GM12801 (cell line): ENCODE results near the gene IGF1R.

Experiments
- CTCF ChIP-seq: IDR thresholded peaks from one replicate; pipeline ENCODE4 v1.5.1; 2011; ENCODE audit warnings: control low read depth; ENCODE audit not compliant: insufficient read length; ENCODE audit errors: extremely low read depth

IGF1R gene

GRCh38 chr15:98677345-98678059 is 29.2 kb downstream of the IGF1R start:
- no peak for TF ChIP-seq CTCF

DNA sequence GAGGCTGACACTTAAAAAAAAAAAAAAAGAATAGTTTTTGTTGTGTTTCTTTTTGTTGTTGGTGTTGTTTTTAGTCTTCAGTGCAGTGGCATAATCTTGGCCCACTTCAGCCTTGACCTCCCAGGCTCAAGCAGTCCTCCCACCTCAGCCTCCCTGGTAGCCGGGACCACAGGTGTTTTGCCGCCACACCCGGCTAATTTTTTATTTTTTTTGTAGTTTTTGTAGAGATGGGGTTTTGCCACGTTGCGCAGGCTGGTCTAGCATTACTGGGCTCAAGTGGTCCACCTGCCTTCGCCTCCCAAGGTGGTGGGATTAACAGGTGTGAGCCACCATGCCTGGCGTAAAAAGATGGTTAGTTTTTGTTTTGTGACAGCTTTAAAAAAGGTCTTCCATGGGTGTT is 30.1 kb downstream of the IGF1R start:
- no peak for TF ChIP-seq CTCF

DNA sequence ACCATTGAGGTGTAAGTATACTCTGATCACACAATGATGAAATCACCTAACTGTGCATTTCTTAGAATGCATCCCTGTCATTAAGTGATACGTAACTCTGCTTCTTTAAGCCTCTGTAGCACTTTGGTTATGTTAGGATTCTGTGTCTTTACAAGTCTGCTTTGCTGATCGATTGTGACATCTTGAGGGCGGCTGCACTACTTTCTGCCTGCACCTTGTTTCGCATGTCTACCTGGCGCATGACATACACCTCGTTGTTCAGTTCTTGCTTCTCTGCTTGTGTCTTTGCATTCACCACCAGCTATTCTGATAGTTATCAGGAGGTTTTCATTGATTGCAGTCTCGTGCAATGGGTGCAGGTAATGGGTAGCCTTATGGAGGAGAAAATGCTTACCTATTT is 32.7 kb downstream of the IGF1R start:
- no peak for TF ChIP-seq CTCF

- TF ChIP-seq CTCF: no peak
These were observed 34.8 kb downstream of the IGF1R start for GRCh38 chr15:98682992-98683701.

GRCh38 chr15:98683831-98684230 is 35.5 kb downstream of the IGF1R start:
- no peak for TF ChIP-seq CTCF

- no peak for TF ChIP-seq CTCF
These were observed 36.1 kb downstream of the IGF1R start for GRCh38 chr15:98684436-98684835.

DNA sequence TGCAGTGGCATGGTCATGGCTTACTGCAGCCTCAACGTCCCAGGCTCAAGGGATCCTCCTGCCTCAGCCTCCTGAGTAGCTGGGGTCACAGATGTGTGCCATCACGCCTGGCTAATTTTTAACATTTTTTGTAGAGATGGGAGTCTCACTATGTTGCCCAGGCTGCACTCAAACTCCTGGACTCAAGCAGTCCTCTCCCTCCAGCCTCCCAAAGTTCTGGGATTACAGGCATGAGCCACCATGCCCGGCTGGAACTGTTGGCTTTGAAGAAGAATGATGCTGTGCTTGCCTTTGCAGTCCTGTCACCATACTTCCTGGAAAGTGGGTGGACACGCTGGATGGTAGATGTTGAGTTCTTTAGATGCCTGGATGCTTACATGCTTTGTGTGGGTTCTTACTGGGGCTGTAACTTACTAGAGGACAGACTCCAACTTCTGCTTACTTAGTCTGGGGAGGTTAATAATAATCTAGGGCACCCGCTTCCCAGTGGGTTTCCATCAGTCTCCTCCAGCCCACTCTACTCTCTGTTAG is 36.7 kb downstream of the IGF1R start:
- no peak for TF ChIP-seq CTCF
